SK-N-SH treated with all-trans-retinoic acid at 6 μM for 48 hours (cell line): ENCODE results near the gene UMPS.

Experiments
- ZNF565 ChIP-seq: fragments of 450-650 bp; formaldehyde crosslinking; conservative IDR thresholded peaks from 2 replicates; pipeline ENCODE4 v1.5.0; 2020; ENCODE audit warnings: low read depth, mild to moderate bottlenecking, moderate library complexity
- ZNF8 ChIP-seq: fragments of 450-650 bp; formaldehyde crosslinking; IDR thresholded peaks from 2 replicates; pipeline ENCODE4 v1.5.0; 2020; ENCODE audit warnings: mild to moderate bottlenecking, moderate library complexity
- TF ChIP-seq, protein P1 (sequence below): fragments of 250-450 bp; sonication (Bioruptor Pico); IDR thresholded peaks from 2 replicates; pipeline ENCODE4 v1.8.0; 2020; ENCODE audit warnings: mild to moderate bottlenecking, moderate library complexity, borderline replicate concordance

DNA sequence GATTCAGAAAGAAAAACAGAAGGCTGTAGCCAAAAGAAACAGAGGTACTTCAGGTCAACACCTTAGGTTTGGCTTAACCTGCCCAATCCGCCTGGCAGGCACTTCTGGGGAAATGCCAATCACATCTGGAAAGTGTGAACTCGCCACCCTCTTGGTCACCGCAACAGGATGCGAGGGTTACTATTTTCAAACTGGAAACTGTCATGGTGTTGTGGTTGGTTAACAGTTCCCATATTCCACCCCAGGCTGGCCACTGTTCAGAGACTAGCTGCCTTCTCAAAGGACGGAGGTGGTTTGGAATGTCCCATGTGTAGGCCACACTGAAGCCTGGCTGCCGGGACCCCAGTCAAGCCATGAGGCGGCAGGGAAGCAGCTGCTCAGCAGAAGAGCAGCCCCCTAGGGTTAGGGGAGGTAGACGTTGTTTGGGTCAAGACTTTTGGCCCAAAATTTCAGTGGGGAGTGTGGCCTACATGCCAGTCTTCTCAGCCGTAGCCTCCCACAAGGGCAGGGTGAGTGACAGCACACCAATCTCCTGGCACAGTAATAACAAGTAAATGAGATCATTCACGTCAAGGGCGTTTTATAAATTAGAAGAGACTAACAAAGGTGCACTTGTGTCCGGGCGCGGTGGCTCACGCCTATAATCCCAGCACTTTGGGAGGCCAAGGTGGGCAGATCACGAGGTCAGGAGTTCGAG lies 54.6 kb downstream of the UMPS start:
- TF ChIP-seq, protein P1, sequence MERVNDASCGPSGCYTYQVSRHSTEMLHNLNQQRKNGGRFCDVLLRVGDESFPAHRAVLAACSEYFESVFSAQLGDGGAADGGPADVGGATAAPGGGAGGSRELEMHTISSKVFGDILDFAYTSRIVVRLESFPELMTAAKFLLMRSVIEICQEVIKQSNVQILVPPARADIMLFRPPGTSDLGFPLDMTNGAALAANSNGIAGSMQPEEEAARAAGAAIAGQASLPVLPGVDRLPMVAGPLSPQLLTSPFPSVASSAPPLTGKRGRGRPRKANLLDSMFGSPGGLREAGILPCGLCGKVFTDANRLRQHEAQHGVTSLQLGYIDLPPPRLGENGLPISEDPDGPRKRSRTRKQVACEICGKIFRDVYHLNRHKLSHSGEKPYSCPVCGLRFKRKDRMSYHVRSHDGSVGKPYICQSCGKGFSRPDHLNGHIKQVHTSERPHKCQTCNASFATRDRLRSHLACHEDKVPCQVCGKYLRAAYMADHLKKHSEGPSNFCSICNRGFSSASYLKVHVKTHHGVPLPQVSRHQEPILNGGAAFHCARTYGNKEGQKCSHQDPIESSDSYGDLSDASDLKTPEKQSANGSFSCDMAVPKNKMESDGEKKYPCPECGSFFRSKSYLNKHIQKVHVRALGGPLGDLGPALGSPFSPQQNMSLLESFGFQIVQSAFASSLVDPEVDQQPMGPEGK (CRISPR knock-in tag) = no peak
- TF ChIP-seq ZNF565 (CRISPR knock-in tag) (no peak), ZNF8 (no peak)
